NT2/D1 (cell line): Measurements from ENCODE around the gene AKR1D1.
"Not testable (repeated sequence)": the region's sequence is repeated elsewhere in the genome, so short reads cannot be mapped to it uniquely, and the experiment has no call there.

Experiments used
- DNase-seq: peaks from one replicate; pipeline ENCODE4 v3.0.0-alpha.2; 2011; ENCODE audit warnings: low read depth, low spot score
- H3K27me3 ChIP-seq: 2 replicates; pipeline ENCODE4 v1.6.0; 2011; ENCODE audit warnings: mild to moderate bottlenecking; ENCODE audit not compliant: insufficient read length, insufficient read depth
- H3K36me3 ChIP-seq: 2 replicates; pipeline ENCODE4 v1.6.1; 2011; ENCODE audit warnings: mild to moderate bottlenecking, low read length, mixed read lengths; ENCODE audit not compliant: insufficient read depth, insufficient read length
- H3K4me1 ChIP-seq: 2 replicates; pipeline ENCODE4 v1.5.1; 2011; ENCODE audit not compliant: insufficient read depth, insufficient read length
- H3K4me3 ChIP-seq: 2 replicates; pipeline ENCODE4 v1.5.1; 2011; ENCODE audit warnings: low read depth; ENCODE audit not compliant: insufficient read length
- H3K9ac ChIP-seq: 2 replicates; pipeline ENCODE4 v1.6.0; 2011; ENCODE audit warnings: low read depth; ENCODE audit not compliant: insufficient read length
- H3K9me3 ChIP-seq: 2 replicates; pipeline ENCODE4 v1.5.1; 2011; ENCODE audit warnings: mild to moderate bottlenecking, low read length; ENCODE audit not compliant: insufficient read depth
- SUZ12 ChIP-seq: IDR thresholded peaks from 2 replicates; pipeline ENCODE4 v1.6.1; 2011; ENCODE audit not compliant: insufficient read length, insufficient read depth; ENCODE audit errors: extremely low read depth
- YY1 ChIP-seq: IDR thresholded peaks from 2 replicates; pipeline ENCODE4 v1.6.1; 2011; ENCODE audit not compliant: insufficient read length, insufficient read depth
- ZNF274 ChIP-seq: IDR thresholded peaks from 2 replicates; pipeline ENCODE4 v1.6.1; 2011; ENCODE audit warnings: mild to moderate bottlenecking, low read depth, low read length

The AKR1D1 gene

DNA sequence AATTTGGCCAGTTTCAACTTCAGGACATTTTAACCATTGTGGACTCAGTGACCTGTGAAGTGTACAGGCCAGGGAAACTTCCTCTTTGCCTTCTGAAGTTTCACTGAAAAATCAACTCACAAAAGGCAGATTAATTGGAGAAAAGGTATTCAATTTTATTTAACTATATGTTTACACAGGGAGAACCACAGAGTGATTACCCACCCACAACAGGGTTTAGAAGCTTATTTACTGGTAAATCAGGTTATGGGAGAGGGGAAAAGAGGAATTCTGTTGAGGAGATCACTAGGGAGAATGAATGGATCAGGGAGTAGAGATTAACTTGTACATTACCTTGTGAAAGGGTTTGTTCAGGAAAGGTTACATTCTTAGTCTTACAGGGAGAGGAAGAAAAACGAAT lies 1.7 kb upstream of the AKR1D1 start:
- no peak for TF ChIP-seq YY1
- no peak for TF ChIP-seq ZNF274
- TF ChIP-seq SUZ12: no peak
- DNase-seq: no peak
- H3K27me3 ChIP-seq: no peaks in the 10 kb centered on the region
- H3K4me1 ChIP-seq: no peaks in the 10 kb centered on the region
- H3K4me3 ChIP-seq: no peak overlapping the region
- H3K36me3 ChIP-seq: no peaks in the 10 kb centered on the region
- no peak overlapping the region for H3K9ac ChIP-seq
- peaks cover 38% of the 10 kb centered on the region for H3K9me3 ChIP-seq

DNA sequence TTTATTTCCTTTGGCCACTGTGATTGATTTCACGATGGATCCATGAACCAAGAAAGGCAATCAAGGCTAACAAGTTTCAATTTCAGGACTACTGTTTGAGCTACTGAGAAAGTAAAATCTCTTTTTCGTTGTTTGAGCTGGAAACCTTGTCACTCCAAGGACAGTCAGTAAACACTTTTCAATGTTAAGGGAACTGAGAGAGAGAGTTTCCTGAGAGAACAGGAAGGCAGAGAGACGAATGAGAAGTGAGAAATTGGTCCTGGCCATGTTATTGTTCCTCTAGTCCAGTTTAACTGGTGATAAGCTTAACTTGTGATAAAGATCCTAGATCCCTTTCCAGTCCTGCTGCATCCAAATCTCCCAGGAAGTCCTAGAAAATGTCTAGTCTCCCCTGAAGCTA lies 909 bp upstream of the AKR1D1 start:
- peaks cover 38% of the 10 kb centered on the region for H3K9me3 ChIP-seq
- H3K4me1 ChIP-seq: no peaks in the 10 kb centered on the region
- no peaks in the 10 kb centered on the region for H3K36me3 ChIP-seq
- no peaks in the 10 kb centered on the region for H3K27me3 ChIP-seq
- no peak overlapping the region for H3K9ac ChIP-seq
- TF ChIP-seq ZNF274 (no peak), SUZ12 (no peak), YY1 (no peak)
- no peak overlapping the region for H3K4me3 ChIP-seq
- DNase-seq: no peak

DNA sequence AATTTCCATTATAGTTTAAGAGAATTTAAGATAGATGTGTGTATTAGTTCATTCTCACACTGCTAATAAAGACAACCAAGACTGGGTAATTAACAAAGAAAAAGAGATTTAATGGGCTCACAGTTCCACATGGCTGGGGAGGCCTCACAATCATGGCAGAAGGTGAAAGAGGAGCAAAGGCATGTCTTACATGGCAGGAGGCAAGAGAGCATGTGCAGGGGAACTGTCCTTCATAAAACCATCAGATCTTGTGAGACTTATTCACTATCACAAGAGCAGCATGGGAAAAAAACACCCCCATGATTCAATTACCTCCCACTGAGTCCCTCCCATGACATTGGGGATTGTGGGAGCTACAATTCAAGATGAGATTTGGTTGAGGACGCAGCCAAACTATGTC lies 473 bp upstream of the AKR1D1 start:
- peaks cover 38% of the 10 kb centered on the region for H3K9me3 ChIP-seq
- not testable (repeated sequence) for H3K27me3 ChIP-seq, H3K4me1 ChIP-seq, H3K4me3 ChIP-seq, DNase-seq, H3K9ac ChIP-seq, H3K36me3 ChIP-seq

DNA sequence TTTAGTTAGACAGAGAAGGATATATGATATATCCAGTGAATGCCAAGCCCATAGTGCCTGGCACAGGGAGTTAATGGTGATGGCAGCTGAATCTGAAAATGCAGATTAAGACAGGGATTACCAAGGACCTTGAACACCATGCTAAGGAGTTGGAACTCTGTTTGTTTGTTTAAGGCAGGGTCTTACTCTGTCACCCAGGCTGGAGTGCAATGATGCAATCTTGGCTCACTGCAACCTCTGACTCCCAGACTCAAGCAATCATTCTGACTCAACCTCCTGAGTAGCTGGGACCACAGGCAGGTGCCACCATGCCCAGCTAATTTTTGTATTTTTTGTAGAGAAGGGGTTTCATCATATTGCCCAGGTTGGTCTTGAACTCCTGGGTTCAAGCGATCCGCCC lies 1.6 kb downstream of the AKR1D1 start:
- no peaks in the 10 kb centered on the region for H3K36me3 ChIP-seq
- no peak for DNase-seq
- no peaks in the 10 kb centered on the region for H3K4me1 ChIP-seq
- TF ChIP-seq SUZ12 (no peak), YY1 (no peak), ZNF274 (no peak)
- no peaks in the 10 kb centered on the region for H3K27me3 ChIP-seq
- H3K4me3 ChIP-seq: no peak overlapping the region
- peaks cover 38% of the 10 kb centered on the region for H3K9me3 ChIP-seq
- H3K9ac ChIP-seq: no peak overlapping the region

DNA sequence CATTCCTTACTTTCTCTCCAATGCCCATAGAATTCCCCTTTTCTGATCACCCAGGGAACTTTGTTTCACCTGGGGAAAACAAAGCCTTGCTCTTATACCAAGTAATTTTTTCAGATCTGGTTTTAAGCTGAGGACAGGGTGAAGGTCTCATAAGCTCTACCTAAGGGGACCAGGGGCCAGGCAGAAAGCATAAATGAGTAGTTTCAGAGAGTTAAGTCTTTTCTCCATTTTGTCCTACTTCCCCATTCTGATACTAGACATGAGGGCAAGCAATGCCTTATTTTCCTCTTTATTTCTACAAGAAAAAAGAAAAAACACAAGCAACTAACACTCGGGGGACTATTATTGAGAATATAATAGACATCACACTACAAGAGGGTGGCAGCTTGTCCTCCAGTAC lies 2.9 kb downstream of the AKR1D1 start:
- peaks cover 26% of the 10 kb centered on the region for H3K9me3 ChIP-seq
- no peak overlapping the region for H3K4me3 ChIP-seq
- H3K4me1 ChIP-seq: no peaks in the 10 kb centered on the region
- H3K27me3 ChIP-seq: no peaks in the 10 kb centered on the region
- H3K36me3 ChIP-seq: no peaks in the 10 kb centered on the region
- no peak for DNase-seq
- H3K9ac ChIP-seq: no peak overlapping the region
- no peak for TF ChIP-seq YY1

DNA sequence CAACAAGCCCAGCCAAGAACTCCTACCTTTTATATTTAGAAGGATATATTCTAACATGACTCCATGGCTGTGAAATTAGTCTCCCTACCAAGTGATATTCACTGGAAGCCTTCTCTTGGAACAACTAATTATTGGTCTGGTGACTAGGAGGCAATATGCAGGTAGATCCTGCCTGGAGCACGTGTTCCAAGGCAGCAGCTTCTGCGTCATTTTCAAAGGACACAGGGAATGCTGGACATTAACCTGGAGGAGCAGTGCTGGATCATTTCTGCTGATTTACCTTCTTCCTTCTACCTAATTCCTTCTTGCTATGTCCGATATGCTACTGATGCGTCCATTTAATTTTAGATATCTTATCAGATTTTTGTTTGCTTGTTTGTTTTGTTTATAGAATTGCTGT lies 5.6 kb downstream of the AKR1D1 start:
- no peaks in the 10 kb centered on the region for H3K4me1 ChIP-seq
- no peak overlapping the region for H3K4me3 ChIP-seq
- no peak for DNase-seq
- no peak overlapping the region for H3K9ac ChIP-seq
- no peaks in the 10 kb centered on the region for H3K9me3 ChIP-seq
- H3K27me3 ChIP-seq: no peaks in the 10 kb centered on the region
- no peak for TF ChIP-seq ZNF274
- no peak for TF ChIP-seq SUZ12
- no peak for TF ChIP-seq YY1
- H3K36me3 ChIP-seq: no peaks in the 10 kb centered on the region

DNA sequence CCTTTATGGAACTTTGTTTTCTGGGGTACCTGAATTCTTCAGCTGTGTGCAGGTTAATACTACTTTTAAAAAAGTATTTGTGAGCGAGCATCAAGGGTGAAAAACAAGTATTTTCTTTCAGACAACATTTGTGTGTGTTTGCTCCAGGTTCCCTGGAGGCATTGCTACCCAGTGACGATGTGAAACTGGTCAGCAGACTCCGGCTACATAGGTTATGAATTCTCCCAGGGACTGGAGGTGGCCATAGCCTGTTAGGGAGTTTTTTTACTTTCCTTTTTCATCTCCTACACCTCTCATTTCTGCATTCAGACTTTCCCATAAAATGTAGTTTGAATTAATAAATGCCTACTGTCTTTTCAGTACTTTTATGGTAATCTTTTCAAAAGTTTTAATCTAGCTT lies 7.6 kb downstream of the AKR1D1 start:
- no peaks in the 10 kb centered on the region for H3K9me3 ChIP-seq
- no peaks in the 10 kb centered on the region for H3K4me1 ChIP-seq
- H3K27me3 ChIP-seq: no peaks in the 10 kb centered on the region
- H3K9ac ChIP-seq: no peak overlapping the region
- H3K36me3 ChIP-seq: no peaks in the 10 kb centered on the region
- DNase-seq: no peak
- no peak overlapping the region for H3K4me3 ChIP-seq
- TF ChIP-seq YY1 (no peak), ZNF274 (no peak), SUZ12 (no peak)

DNA sequence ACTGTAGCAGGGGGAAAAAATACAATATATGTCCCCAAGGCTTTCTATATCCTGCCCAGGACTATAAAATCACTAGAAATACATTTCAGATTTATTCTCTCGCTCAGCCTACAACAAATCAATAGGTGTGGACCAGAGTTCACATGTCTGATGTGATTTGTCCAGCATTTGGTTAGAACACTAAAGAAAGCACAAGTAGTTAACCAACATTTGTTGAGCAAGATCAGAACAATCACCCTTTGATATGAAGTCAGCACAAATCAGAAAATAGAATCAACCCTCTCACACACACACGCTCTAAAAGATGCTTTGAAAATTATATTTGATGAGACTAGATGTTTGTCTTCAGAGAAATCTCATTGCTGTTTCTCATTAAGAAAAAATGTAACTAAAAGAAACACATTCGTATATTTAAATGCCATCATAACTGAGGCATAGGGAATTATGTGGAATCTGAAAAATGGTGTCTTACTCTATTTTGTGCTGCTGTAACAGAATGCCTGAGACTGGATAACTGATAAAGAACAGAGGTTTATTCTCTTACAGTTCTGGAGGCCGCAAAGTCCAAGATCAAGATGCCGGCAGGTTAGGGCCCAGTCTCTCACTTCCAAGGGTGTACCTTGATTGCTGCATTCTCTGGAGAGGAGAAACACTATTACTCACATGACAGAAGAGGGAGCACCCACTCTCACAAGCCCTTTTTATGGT lies 10.5 kb downstream of the AKR1D1 start:
- Histone ChIP-seq H3K36me3 (no peaks in the 10 kb centered on the region), H3K9me3 (no peaks in the 10 kb centered on the region), H3K4me3 (no peak overlapping the region), H3K9ac (no peak overlapping the region), H3K27me3 (no peaks in the 10 kb centered on the region), H3K4me1 (no peaks in the 10 kb centered on the region)
- TF ChIP-seq YY1 (no peak), SUZ12 (no peak), ZNF274 (no peak)
- no peak for DNase-seq
